GM12878 (cell line): Measurements from ENCODE around the gene LMCD1. TPM values are rescaled to one million over a fixed set of nuclear protein-coding genes. Genes with fewer than 3 reads are reported as not detected.

Experiments used
- BHLHE40 ChIP-seq, 2 experiments: fragments of 450-650 bp in 1 of 2; IDR thresholded peaks; 2 replicates each; pipeline ENCODE4 v1.6.1; 2011 to 2017; ENCODE audit warnings: low read depth in 2 of 2, borderline replicate concordance in 1 of 2, improper control_type of control experiment in 1 of 2, low read length in 1 of 2, mild to moderate bottlenecking in 1 of 2
- CBX3 ChIP-seq: fragments of 200-600 bp; sonication (generic); IDR thresholded peaks from 2 replicates; pipeline ENCODE4 v1.6.1; 2016; ENCODE audit warnings: low read depth, borderline replicate concordance
- CHD1 ChIP-seq: IDR thresholded peaks from 2 replicates; pipeline ENCODE4 v1.6.1; 2012; ENCODE audit warnings: low read depth, low read length, improper control_type of control experiment
- EP300 ChIP-seq, 2 experiments: fragments of 150-350 bp in 1 of 2; IDR thresholded peaks; 2 replicates each; pipeline ENCODE4 v1.6.1; 2011 to 2012; ENCODE audit warnings: low read depth in 2 of 2, low read length in 2 of 2, borderline replicate concordance in 1 of 2, improper control_type of control experiment in 1 of 2, inconsistent platforms in 1 of 2; ENCODE audit not compliant: control insufficient read depth in 1 of 2
- GABPA ChIP-seq: IDR thresholded peaks from 2 replicates; pipeline ENCODE4 v1.6.1; 2014; ENCODE audit warnings: antibody characterized with exemption, low read depth, mild to moderate bottlenecking, inconsistent platforms
- HDGF ChIP-seq: fragments of 450-650 bp; IDR thresholded peaks from 2 replicates; pipeline ENCODE4 v1.6.1; 2016; ENCODE audit warnings: antibody characterized with exemption
- IRF3 ChIP-seq: fragments of 450-650 bp; IDR thresholded peaks from 2 replicates; pipeline ENCODE4 v1.6.1; 2014; ENCODE audit warnings: mild to moderate bottlenecking
- JUNB ChIP-seq: IDR thresholded peaks from 2 replicates; pipeline ENCODE4 v1.6.1; 2016; ENCODE audit warnings: antibody characterized with exemption, mild to moderate bottlenecking
- KLF5 ChIP-seq: fragments of 450-650 bp; IDR thresholded peaks from 2 replicates; pipeline ENCODE4 v1.6.1; 2014; ENCODE audit warnings: mild to moderate bottlenecking; ENCODE audit not compliant: partially characterized antibody
- LARP7 ChIP-seq: fragments of 450-650 bp; IDR thresholded peaks from 2 replicates; pipeline ENCODE4 v1.6.1; 2017; ENCODE audit warnings: mild to moderate bottlenecking
- MXI1 ChIP-seq: fragments of 150-350 bp; IDR thresholded peaks from 2 replicates; pipeline ENCODE4 v1.6.1; 2011; ENCODE audit warnings: low read depth, mild to moderate bottlenecking, inconsistent platforms, low read length, improper control_type of control experiment
- NR2C1 ChIP-seq: fragments of 450-650 bp; IDR thresholded peaks from 2 replicates; pipeline ENCODE4 v1.6.1; 2017; ENCODE audit warnings: antibody characterized with exemption, mild to moderate bottlenecking, moderate library complexity
- PAX5 ChIP-seq: IDR thresholded peaks from 2 replicates; pipeline ENCODE4 v1.6.1; 2011; ENCODE audit warnings: low read depth, low read length, borderline replicate concordance
- RAD21 ChIP-seq: IDR thresholded peaks from 2 replicates; pipeline ENCODE4 v1.6.1; 2011; ENCODE audit warnings: mild to moderate bottlenecking, low read depth, low read length, moderate library complexity; ENCODE audit not compliant: insufficient read depth
- SIX5 ChIP-seq: IDR thresholded peaks from 2 replicates; pipeline ENCODE4 v1.6.1; 2011; ENCODE audit warnings: mild to moderate bottlenecking, low read depth, low read length, moderate library complexity; ENCODE audit not compliant: severe bottlenecking
- SPI1 ChIP-seq: IDR thresholded peaks from 2 replicates; pipeline ENCODE4 v1.6.1; 2011; ENCODE audit warnings: low read depth, mild to moderate bottlenecking, low read length, moderate library complexity, borderline replicate concordance; ENCODE audit not compliant: insufficient read depth
- SREBF1 ChIP-seq: IDR thresholded peaks from 2 replicates; pipeline ENCODE4 v1.6.1; 2012; ENCODE audit warnings: mild to moderate bottlenecking, low read length
- YY1 ChIP-seq: IDR thresholded peaks from 2 replicates; pipeline ENCODE4 v1.6.1; 2011; ENCODE audit warnings: low read depth, mild to moderate bottlenecking, low read length
- ZBED1 ChIP-seq: IDR thresholded peaks from 2 replicates; pipeline ENCODE4 v1.6.1; 2016; ENCODE audit warnings: borderline replicate concordance
- ZBTB4 ChIP-seq: fragments of 450-650 bp; formaldehyde crosslinking; IDR thresholded peaks from 2 replicates; pipeline ENCODE4 v1.4.0; 2022; ENCODE audit warnings: mild to moderate bottlenecking, moderate library complexity
- ZNF207 ChIP-seq: fragments of 450-650 bp; IDR thresholded peaks from 2 replicates; pipeline ENCODE4 v1.6.1; 2014; ENCODE audit warnings: antibody characterized with exemption, mild to moderate bottlenecking, borderline replicate concordance
- ZNF384 ChIP-seq: IDR thresholded peaks from 2 replicates; pipeline ENCODE4 v1.6.1; 2012; ENCODE audit warnings: low read depth, mild to moderate bottlenecking, low read length, improper control_type of control experiment, borderline replicate concordance
- ZNF592 ChIP-seq: fragments of 450-650 bp; IDR thresholded peaks from 2 replicates; pipeline ENCODE4 v1.6.1; 2017; ENCODE audit warnings: mild to moderate bottlenecking, moderate library complexity
- polyA plus RNA-seq, 11 experiments: library from polyadenylated mRNA; depleted of rRNA in 4 of 11; unstranded in 6 of 11; stranded (reverse) in 5 of 11; fragments of >200 nt; fragmentation: Nextera tagmentation in 4 of 11; fragmentation: Illumina TruSeq in 1 of 11; extraction: Ambion mirVana in 4 of 11; extraction: Trizol in 1 of 11; gene quantifications; 1 replicate in 1 of 11; 2 replicates in 10 of 11; pipeline versions ENCODE4 v1.2.1 to v1.2.3, GENCODE V29; 2011 to 2016; ENCODE audit warnings: inconsistent platforms in 2 of 11, missing spikeins in 2 of 11, low read depth in 1 of 11
- total RNA-seq, 4 experiments: library from RNA; depleted of rRNA in 3 of 4; stranded (reverse); fragments of >200 nt in 3 of 4; fragmentation: Illumina TruSeq in 1 of 4; extraction: Trizol in 1 of 4; gene quantifications; 2 replicates each; pipeline versions ENCODE4 v1.2.1 to v1.2.3, GENCODE V29; 2013 to 2021

Gene LMCD1
- total and polyA plus RNA-seq, 10 of the 15 experiments (the other 5 are each of a cell fraction or from before 2014, with no cell fraction given), result 0.27 to 6.4 (median 1.7) TPM

- TF ChIP-seq ZNF592, result no peak
- no peak for TF ChIP-seq SPI1
- no peak for TF ChIP-seq CBX3
- TF ChIP-seq CHD1, result no peak
- TF ChIP-seq ZBED1, result no peak
- TF ChIP-seq SIX5, result no peak
- TF ChIP-seq ZNF384, result no peak
- no peak for TF ChIP-seq LARP7
- TF ChIP-seq NR2C1, result no peak
- TF ChIP-seq GABPA, result no peak
- no peak for TF ChIP-seq ZBTB4
- no peak for TF ChIP-seq EP300 (IDR thresholded peaks at IDR 0.05; ENCODE audit: borderline replicate concordance in 1 of 2, control insufficient read depth in 1 of 2, low read depth in 2 of 2, low read length in 2 of 2)
- peak in 1 of 2 experiments; percentile 21; a peak in 1 of 4 replicates for TF ChIP-seq BHLHE40 (IDR thresholded peaks at IDR 0.05; ENCODE audit: borderline replicate concordance in 1 of 2, low read depth in 2 of 2, low read length in 1 of 2)
- no peak for TF ChIP-seq JUNB
- peak; percentile 47; the same call in 1 of the 2 replicates for TF ChIP-seq YY1
- peak; percentile 89 for TF ChIP-seq RAD21
- no peak for TF ChIP-seq HDGF
- no peak for TF ChIP-seq SREBF1
- TF ChIP-seq IRF3, result no peak
- no peak for TF ChIP-seq KLF5
- TF ChIP-seq PAX5, result no peak
- TF ChIP-seq ZNF207, result no peak
- TF ChIP-seq MXI1, result no peak
These were observed 121.5 kb downstream of the LMCD1 start (continued) for GRCh38 chr3:8622873-8623691.
